ENCODE results near the gene VAT1L.
"Not testable (repeated sequence)": the region's sequence is repeated elsewhere in the genome, so short reads cannot be mapped to it uniquely, and the experiment has no call there.

VAT1L gene

DNA sequence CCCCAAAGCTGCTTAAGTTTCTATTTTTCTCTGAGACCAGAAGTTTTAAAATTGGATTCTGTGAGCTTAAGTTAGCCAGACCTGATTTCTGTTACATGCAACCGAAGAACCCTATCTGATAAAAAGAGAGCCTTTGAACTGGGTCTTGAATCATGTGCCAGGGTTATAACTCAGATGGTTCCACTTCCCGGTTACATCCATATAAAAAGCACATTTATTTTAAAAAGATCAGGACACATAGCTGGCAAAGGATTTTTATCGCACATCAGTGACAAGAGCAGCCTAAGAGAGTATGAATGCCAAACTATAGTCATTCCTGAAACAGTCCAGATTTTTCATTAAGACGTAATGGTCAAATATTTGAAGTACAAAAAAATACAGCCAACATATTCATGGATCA lies 201.5 kb downstream of the VAT1L start:
- Histone ChIP-seq H3K9ac (ENCODE audit: low read depth, low read length) (no peak overlapping the region), H3K4me3 (ENCODE audit: low read length) (no peak overlapping the region), H3K36me3 (ENCODE audit: insufficient read depth, low read length) (no peaks in the 10 kb centered on the region), H3K4me1 (ENCODE audit: control insufficient read depth, insufficient read depth, low read length) (no peaks in the 10 kb centered on the region), H3K4me2 (ENCODE audit: low read length) (no peak overlapping the region), H3K27me3 (ENCODE audit: control insufficient read depth, insufficient read depth, low read length) (no peaks in the 10 kb centered on the region), H3K9me3 (replicated peaks; ENCODE audit: low read length) (peaks cover 3% of the 10 kb centered on the region)

DNA sequence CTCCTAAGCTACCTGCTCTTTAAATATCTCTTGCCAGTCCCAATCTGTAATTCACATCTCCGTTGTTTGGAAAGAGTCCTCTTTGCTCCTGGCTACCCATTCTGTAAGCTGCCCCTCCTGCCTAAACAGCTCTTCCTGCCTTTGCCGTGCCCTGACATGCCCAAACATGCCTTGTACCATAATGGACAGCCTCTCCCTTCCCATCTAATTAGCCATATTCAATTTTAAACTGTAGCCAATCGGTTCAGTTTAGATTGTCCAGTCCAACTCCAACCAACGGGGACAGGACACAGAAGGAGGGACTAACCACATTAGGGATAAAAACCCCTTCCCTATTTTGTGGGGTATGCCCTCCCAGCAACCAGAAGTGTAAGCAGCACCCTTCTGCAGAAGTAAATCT lies 203.3 kb downstream of the VAT1L start:
- no peak overlapping the region for H3K9ac ChIP-seq (ENCODE audit: low read depth, low read length)
- no peaks in the 10 kb centered on the region for H3K9me3 ChIP-seq (replicated peaks; ENCODE audit: low read length)
- no peaks in the 10 kb centered on the region for H3K4me1 ChIP-seq (ENCODE audit: control insufficient read depth, insufficient read depth, low read length)
- no peaks in the 10 kb centered on the region for H3K36me3 ChIP-seq (ENCODE audit: insufficient read depth, low read length)
- no peak overlapping the region for H3K4me3 ChIP-seq (ENCODE audit: low read length)
- no peaks in the 10 kb centered on the region for H3K27me3 ChIP-seq (ENCODE audit: control insufficient read depth, insufficient read depth, low read length)
- no peak overlapping the region for H3K4me2 ChIP-seq (ENCODE audit: low read length)

DNA sequence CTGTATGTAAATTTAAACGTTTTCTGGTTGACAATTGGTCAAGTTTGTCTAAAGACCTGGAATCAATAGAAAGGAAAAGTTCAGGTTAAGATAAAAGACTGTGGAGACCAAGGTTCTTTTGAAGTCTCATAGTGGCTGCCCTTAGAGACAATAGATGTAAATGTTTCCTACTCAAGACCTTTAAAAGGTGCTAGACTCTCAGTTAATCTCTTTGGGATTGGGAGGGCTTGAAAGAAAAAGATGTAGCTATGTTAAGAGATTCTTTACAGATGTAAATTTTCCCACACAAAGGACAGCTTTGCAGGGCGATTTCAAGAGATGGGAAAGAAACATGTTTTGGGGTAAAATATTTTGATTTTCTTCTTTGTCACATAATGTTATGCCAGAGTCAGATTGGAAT lies 204.0 kb downstream of the VAT1L start:
- H3K27me3 ChIP-seq (ENCODE audit: control insufficient read depth, insufficient read depth, low read length), result not testable (repeated sequence)

DNA sequence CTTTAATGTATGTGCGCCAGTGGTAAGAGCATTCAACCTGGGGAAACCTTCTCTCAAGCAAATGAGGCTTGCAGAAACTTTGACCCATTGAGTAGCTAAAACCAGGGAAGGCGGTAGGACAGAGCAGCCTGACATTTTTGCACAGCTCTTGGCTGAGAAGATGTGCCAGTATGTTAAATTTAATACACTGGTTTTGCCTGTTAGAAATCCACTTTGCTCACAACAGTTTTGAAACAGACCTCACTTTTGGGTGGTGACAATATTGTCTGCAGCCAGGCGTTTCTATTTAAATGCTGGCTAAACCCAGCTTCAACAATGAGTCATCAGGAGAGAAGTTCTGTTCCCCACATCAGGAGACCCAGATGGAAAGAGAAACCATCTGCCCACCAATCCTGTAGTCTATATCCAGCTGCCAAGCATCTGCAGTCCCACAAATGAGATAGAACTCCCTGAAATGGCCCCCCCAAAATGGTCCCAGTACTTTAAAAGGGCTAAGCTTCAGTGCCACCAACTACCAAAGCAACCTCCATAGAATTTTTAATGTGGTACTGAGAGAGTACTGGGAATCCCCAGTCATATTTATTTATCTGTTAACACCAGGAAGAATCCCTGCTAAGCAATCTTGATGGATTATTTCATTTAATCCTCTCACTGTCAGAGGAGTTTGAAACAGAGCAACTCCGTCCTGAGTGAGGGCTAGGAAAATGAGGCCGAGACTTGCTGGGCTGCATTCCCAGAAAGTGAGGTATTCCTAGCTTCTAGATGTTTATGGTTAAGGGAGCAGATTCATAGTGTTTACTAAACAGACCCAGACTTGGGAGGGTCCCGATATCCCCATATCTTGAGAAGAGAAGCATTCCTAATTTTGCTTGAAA lies 205.0 kb downstream of the VAT1L start:
- H3K9ac ChIP-seq (ENCODE audit: low read depth, low read length), result no peak overlapping the region
- no peak overlapping the region for H3K4me3 ChIP-seq (ENCODE audit: low read length)
- no peaks in the 10 kb centered on the region for H3K36me3 ChIP-seq (ENCODE audit: insufficient read depth, low read length)
- H3K4me1 ChIP-seq (ENCODE audit: control insufficient read depth, insufficient read depth, low read length), result no peaks in the 10 kb centered on the region
- no peaks in the 10 kb centered on the region for H3K9me3 ChIP-seq (replicated peaks; ENCODE audit: low read length)
- H3K27me3 ChIP-seq (ENCODE audit: control insufficient read depth, insufficient read depth, low read length), result no peaks in the 10 kb centered on the region
- H3K4me2 ChIP-seq (ENCODE audit: low read length), result no peak overlapping the region

More for the DNA sequence above, 204.0 kb downstream of the VAT1L start:
- not testable (repeated sequence) for H3K4me2 ChIP-seq (ENCODE audit: low read length); H3K9ac ChIP-seq (ENCODE audit: low read depth, low read length); H3K4me3 ChIP-seq (ENCODE audit: low read length); H3K9me3 ChIP-seq (replicated peaks; ENCODE audit: low read length); H3K4me1 ChIP-seq (ENCODE audit: control insufficient read depth, insufficient read depth, low read length); H3K36me3 ChIP-seq (ENCODE audit: insufficient read depth, low read length)

DNA sequence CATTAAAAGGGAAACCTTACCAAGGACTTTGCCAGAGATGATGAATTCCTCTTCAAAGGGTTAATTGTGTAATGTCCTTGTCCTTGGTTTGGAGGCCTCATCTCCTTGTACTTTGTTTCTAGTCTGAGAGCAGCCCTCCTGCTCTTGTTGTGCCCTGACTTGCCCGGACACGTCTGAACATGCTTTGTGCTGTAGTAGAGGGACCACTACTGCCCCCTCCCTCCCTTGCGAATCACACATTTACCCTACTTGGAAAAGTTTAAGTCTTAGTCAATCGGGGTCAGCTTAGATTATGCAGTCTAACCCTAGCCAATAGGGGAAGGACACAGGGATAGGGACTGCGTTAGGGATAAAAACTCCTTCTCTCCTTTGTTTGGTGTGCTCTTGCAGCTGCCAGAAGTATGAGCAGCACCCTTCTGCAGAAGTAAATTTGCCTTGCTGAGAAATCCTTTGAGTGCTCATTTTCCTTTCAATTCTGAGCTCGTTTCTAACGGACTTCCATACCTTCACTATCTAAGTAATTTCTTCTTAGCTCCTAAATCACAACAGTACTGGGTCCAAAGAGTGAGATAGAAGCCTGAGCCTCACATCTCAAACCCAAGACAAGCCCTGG lies 207.6 kb downstream of the VAT1L start:
- no peaks in the 10 kb centered on the region for H3K4me1 ChIP-seq (ENCODE audit: control insufficient read depth, insufficient read depth, low read length)
- no peaks in the 10 kb centered on the region for H3K27me3 ChIP-seq (ENCODE audit: control insufficient read depth, insufficient read depth, low read length)
- H3K9me3 ChIP-seq (replicated peaks; ENCODE audit: low read length), result no peaks in the 10 kb centered on the region
- H3K4me3 ChIP-seq (ENCODE audit: low read length), result no peak overlapping the region
- no peaks in the 10 kb centered on the region for H3K36me3 ChIP-seq (ENCODE audit: insufficient read depth, low read length)
- H3K4me2 ChIP-seq (ENCODE audit: low read length), result no peak overlapping the region
- H3K9ac ChIP-seq (ENCODE audit: low read depth, low read length), result no peak overlapping the region

DNA sequence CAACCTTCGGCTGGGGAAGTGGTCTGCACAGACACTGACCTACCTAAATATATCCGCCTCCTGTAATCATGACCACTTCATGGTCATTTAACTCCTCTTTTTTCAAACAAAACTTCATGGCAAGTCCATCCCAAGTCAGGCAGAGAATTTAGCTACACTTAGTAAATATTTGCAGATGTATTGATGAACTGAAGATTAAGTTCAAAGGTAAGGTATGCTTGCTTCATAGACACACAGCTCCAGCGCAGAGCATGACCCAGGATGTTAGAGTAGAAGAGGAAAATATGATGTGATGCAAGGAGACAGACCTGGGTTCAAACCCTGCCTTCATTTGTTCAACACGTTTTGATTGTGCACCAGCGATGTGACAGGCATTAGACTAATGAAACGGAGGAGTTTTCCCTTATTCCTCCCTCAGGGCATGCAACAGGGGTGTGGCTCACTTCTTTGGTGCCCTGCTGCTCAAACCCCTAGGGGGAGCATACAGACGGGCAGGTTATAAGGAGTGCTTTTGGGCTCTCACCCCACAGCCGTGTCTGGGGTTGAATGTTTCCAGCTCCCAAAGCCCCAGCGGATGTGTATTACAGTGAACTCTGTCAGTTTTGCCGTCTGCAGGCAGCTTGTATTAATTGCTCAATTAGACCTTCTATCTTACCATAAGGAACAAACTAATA lies 210.1 kb downstream of the VAT1L start:
- H3K9me3 ChIP-seq (replicated peaks; ENCODE audit: low read length), result no peaks in the 10 kb centered on the region
- no peaks in the 10 kb centered on the region for H3K36me3 ChIP-seq (ENCODE audit: insufficient read depth, low read length)
- H3K4me3 ChIP-seq (ENCODE audit: low read length), result no peak overlapping the region
- H3K27me3 ChIP-seq (ENCODE audit: control insufficient read depth, insufficient read depth, low read length), result no peaks in the 10 kb centered on the region
- no peaks in the 10 kb centered on the region for H3K4me1 ChIP-seq (ENCODE audit: control insufficient read depth, insufficient read depth, low read length)
- no peak overlapping the region for H3K9ac ChIP-seq (ENCODE audit: low read depth, low read length)
- no peak overlapping the region for H3K4me2 ChIP-seq (ENCODE audit: low read length)

DNA sequence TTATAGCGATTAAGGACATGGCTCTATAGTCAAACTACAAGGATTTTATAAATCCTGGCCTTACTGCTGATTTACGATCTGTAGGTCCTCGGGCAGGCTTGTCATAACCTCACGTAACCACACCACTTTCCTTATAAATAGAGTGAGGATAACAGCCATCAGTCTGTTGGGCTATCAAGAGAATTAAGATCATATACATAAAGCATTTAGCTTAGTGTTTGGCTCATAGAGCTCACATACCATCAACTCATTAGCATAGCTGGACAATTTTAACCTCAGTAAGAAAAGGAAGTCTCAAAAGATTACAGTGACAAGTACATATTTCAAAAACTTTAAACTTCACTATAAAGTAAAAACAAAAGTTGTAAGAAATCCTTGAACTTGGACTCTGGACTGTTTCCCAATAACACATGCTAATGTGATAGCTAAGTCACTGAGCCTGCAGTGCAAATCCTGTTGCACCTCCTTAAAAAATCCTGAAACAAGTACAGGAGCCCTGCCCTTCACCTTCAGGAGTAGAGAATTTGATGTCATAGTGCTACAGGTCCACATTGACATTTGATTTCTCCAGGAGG lies 213.2 kb downstream of the VAT1L start:
- H3K36me3 ChIP-seq (ENCODE audit: insufficient read depth, low read length), result no peaks in the 10 kb centered on the region
- H3K4me2 ChIP-seq (ENCODE audit: low read length), result no peak overlapping the region
- H3K27me3 ChIP-seq (ENCODE audit: control insufficient read depth, insufficient read depth, low read length), result no peaks in the 10 kb centered on the region
- no peaks in the 10 kb centered on the region for H3K4me1 ChIP-seq (ENCODE audit: control insufficient read depth, insufficient read depth, low read length)
- no peak overlapping the region for H3K4me3 ChIP-seq (ENCODE audit: low read length)
- H3K9me3 ChIP-seq (replicated peaks; ENCODE audit: low read length), result no peaks in the 10 kb centered on the region
- no peak overlapping the region for H3K9ac ChIP-seq (ENCODE audit: low read depth, low read length)

DNA sequence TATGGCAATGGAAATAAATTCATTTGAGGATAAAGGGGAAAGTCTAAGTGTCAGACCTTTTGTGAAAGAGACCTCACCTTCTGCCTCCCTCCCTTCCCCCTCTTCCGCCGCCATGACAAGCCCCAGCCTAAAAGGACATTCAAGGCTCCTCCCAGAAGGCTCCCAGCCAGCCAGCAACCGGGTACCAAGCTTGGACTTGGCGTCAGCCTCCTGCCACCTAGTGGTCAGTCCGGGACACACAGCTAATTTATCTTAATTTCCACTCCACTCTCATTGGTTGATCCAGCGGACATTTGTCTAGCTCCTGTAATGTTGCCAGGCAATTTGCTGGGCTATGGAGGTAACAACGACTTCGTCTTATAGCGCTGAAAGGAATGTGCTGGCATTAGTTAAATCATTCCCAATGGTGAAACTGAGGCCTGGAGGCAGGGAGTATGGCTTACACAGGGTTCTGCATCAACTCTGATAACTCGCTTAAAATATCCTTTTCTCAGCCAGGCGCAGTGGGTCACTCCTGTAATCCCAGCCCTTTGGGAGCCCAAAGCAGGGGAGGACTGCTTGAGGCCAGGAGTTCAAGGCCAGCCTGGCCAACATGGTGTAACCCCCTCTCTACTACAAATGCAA lies 214.7 kb downstream of the VAT1L start:
- no peak overlapping the region for H3K4me2 ChIP-seq (ENCODE audit: low read length)
- H3K4me1 ChIP-seq (ENCODE audit: control insufficient read depth, insufficient read depth, low read length), result no peaks in the 10 kb centered on the region
- no peaks in the 10 kb centered on the region for H3K27me3 ChIP-seq (ENCODE audit: control insufficient read depth, insufficient read depth, low read length)
- H3K9ac ChIP-seq (ENCODE audit: low read depth, low read length), result no peak overlapping the region
- H3K4me3 ChIP-seq (ENCODE audit: low read length), result no peak overlapping the region
- no peaks in the 10 kb centered on the region for H3K36me3 ChIP-seq (ENCODE audit: insufficient read depth, low read length)
- H3K9me3 ChIP-seq (replicated peaks; ENCODE audit: low read length), result no peaks in the 10 kb centered on the region

DNA sequence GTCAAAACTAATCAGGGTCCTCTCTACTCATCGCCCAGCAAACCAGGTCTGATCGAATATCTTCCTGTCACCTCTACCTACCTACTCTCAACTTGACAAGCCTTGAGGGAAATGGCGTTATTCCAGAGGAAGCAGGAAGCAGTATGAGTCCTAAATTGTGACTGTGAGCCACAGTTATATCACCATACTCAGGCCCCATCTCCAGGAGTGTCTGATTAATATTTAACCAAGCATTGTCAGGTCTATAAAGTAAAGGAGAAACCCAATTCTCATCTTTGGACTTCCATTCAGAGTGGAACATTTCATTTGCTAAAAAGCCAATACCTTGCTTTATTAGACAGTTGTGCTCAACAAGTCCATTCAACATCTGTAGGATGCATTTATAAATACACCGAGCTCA lies 216.2 kb downstream of the VAT1L start:
- H3K36me3 ChIP-seq (ENCODE audit: insufficient read depth, low read length), result no peaks in the 10 kb centered on the region
- H3K9me3 ChIP-seq (replicated peaks; ENCODE audit: low read length), result no peaks in the 10 kb centered on the region
- H3K4me2 ChIP-seq (ENCODE audit: low read length), result no peak overlapping the region
- H3K4me1 ChIP-seq (ENCODE audit: control insufficient read depth, insufficient read depth, low read length), result no peaks in the 10 kb centered on the region
- H3K4me3 ChIP-seq (ENCODE audit: low read length), result no peak overlapping the region
- no peak overlapping the region for H3K9ac ChIP-seq (ENCODE audit: low read depth, low read length)
- H3K27me3 ChIP-seq (ENCODE audit: control insufficient read depth, insufficient read depth, low read length), result no peaks in the 10 kb centered on the region

DNA sequence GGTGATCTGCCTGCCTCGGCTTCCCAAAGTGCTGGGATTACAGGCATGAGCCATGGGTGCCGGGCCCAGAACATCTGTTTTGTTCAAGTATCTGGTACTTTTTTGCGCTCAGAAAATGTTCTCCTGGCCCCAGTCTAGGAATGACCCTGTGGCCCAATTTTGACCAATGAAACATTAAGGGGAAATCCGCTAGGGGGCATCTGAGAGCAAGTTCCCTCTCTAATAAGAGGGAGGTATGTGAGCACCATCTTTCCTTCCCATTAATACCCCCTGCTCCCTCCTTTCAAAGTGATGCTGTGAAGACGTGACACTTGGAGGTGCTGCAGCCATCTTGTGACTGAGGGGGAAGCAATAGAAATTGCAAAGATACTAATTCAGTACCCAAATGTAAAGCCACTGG lies 217.5 kb downstream of the VAT1L start:
- Histone ChIP-seq H3K27me3 (ENCODE audit: control insufficient read depth, insufficient read depth, low read length) (no peaks in the 10 kb centered on the region), H3K4me1 (ENCODE audit: control insufficient read depth, insufficient read depth, low read length) (no peaks in the 10 kb centered on the region)

DNA sequence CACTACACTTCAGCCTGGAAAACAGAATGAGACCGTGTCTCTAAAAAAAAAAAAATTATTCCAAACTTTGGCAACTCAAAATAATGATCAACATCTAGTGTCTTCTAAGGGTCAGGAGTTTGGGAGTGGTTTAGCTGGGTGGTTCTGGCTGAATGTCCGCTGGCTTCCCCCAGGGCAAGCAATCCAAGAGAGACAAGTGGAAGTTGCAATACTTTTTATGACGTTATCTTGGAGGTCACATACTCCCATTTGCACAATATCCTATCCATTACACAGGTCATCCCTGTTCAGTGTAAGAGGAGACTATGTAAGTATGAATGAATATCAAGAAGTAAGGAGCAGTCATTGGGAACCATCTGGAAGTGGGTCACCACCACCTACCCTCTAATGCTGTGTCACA lies 218.8 kb downstream of the VAT1L start:
- H3K36me3 ChIP-seq (ENCODE audit: insufficient read depth, low read length), result no peaks in the 10 kb centered on the region

More for the DNA sequence above, 217.5 kb downstream of the VAT1L start:
- H3K36me3 ChIP-seq (ENCODE audit: insufficient read depth, low read length), result no peaks in the 10 kb centered on the region
- no peak overlapping the region for H3K9ac ChIP-seq (ENCODE audit: low read depth, low read length)
- no peak overlapping the region for H3K4me2 ChIP-seq (ENCODE audit: low read length)
- no peaks in the 10 kb centered on the region for H3K9me3 ChIP-seq (replicated peaks; ENCODE audit: low read length)
- no peak overlapping the region for H3K4me3 ChIP-seq (ENCODE audit: low read length)

More for the DNA sequence above, 218.8 kb downstream of the VAT1L start:
- Histone ChIP-seq H3K4me3 (ENCODE audit: low read length) (no peak overlapping the region), H3K9me3 (replicated peaks; ENCODE audit: low read length) (no peaks in the 10 kb centered on the region), H3K4me2 (ENCODE audit: low read length) (no peak overlapping the region), H3K27me3 (ENCODE audit: control insufficient read depth, insufficient read depth, low read length) (no peaks in the 10 kb centered on the region), H3K9ac (ENCODE audit: low read depth, low read length) (no peak overlapping the region), H3K4me1 (ENCODE audit: control insufficient read depth, insufficient read depth, low read length) (no peaks in the 10 kb centered on the region)

Data from skeletal muscle satellite cell (primary cell).